Measurements from ENCODE around the gene NUBP2. TPM values are rescaled to one million over a fixed set of nuclear protein-coding genes. Genes with fewer than 3 reads are reported as not detected.

Gene NUBP2
- total RNA-seq, 1 experiment from 2014 or later = 103 TPM

GRCh38 chr16:1775006-1775845, 7.5 kb upstream of the NUBP2 start (continued):
- TF ChIP-seq, protein P1, sequence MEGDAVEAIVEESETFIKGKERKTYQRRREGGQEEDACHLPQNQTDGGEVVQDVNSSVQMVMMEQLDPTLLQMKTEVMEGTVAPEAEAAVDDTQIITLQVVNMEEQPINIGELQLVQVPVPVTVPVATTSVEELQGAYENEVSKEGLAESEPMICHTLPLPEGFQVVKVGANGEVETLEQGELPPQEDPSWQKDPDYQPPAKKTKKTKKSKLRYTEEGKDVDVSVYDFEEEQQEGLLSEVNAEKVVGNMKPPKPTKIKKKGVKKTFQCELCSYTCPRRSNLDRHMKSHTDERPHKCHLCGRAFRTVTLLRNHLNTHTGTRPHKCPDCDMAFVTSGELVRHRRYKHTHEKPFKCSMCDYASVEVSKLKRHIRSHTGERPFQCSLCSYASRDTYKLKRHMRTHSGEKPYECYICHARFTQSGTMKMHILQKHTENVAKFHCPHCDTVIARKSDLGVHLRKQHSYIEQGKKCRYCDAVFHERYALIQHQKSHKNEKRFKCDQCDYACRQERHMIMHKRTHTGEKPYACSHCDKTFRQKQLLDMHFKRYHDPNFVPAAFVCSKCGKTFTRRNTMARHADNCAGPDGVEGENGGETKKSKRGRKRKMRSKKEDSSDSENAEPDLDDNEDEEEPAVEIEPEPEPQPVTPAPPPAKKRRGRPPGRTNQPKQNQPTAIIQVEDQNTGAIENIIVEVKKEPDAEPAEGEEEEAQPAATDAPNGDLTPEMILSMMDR (IDR thresholded peaks at IDR 0.05 in 2 of 3, conservative IDR thresholded peaks at IDR 0.05 in 1 of 3; ENCODE audit: borderline replicate concordance in 1 of 3, insufficient read depth in 1 of 3, low read depth in 2 of 3, low read length in 2 of 3) = no peak

GRCh38 chr16:1775846-1776671, 6.7 kb upstream of the NUBP2 start:
- no peak overlapping the region for H3K9ac ChIP-seq (ENCODE audit: low read length)
- DNase-seq (ENCODE audit: low read depth, low spot score) (no peak), ATAC-seq (no peak)
- TF ChIP-seq EZH2phosphoT487 (IDR thresholded peaks at IDR 0.05; ENCODE audit: borderline replicate concordance) (no peak), ZNF274 (IDR thresholded peaks at IDR 0.05; ENCODE audit: low read depth, low read length) (no peak), REST (IDR thresholded peaks at IDR 0.05; ENCODE audit: low read depth) (no peak), SRF (IDR thresholded peaks at IDR 0.05; ENCODE audit: low read depth) (no peak)
- TF ChIP-seq, protein P2, sequence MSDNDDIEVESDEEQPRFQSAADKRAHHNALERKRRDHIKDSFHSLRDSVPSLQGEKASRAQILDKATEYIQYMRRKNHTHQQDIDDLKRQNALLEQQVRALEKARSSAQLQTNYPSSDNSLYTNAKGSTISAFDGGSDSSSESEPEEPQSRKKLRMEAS (IDR thresholded peaks at IDR 0.05) = no peak
- no peak overlapping the region for H3K27ac ChIP-seq (ENCODE audit: low read depth, low read length)
- ChIA-PET CTCF (no interaction called here), RAD21 (ENCODE audit: low non-redundant PET in 1 of 2, low total read pairs in 2 of 2, uncharacterized antibody in 2 of 2, unreplicated experiment in 2 of 2) (no interaction called here), POLR2A (no interaction called here)
- no peaks in the 10 kb centered on the region for H3K9me3 ChIP-seq (ENCODE audit: control insufficient read depth in 1 of 2, insufficient read depth in 1 of 2, low read depth in 1 of 2, low read length in 2 of 2)
- H3K9me2 ChIP-seq (ENCODE audit: insufficient read depth) = no peaks in the 10 kb centered on the region
- no peak overlapping the region for H2AFZ ChIP-seq (ENCODE audit: low read depth, low read length, poor library complexity, severe bottlenecking)
- peaks cover 0 to 8% of the 10 kb centered on the region in 2 experiments; a peak in 3 of 4 replicates for H3K36me3 ChIP-seq (ENCODE audit: control insufficient read depth in 1 of 2, insufficient read depth in 2 of 2, low read length in 2 of 2)
- H3K27me3 ChIP-seq (ENCODE audit: insufficient read depth, low read length) = no peaks in the 10 kb centered on the region
- BruUV-seq (replicated peaks) = no TSS peak
- intact Hi-C loops (cut with micrococcal nuclease) = no loop called here
- peaks cover 41% of the 10 kb centered on the region for H3K79me2 ChIP-seq (ENCODE audit: insufficient read depth, low read length)
- no peaks in the 10 kb centered on the region for H4K20me1 ChIP-seq (ENCODE audit: insufficient read depth)
- H3K4me1 ChIP-seq (ENCODE audit: control insufficient read depth in 1 of 2, insufficient read depth in 2 of 2, low read length in 2 of 2) = peaks cover 6 to 21% of the 10 kb centered on the region in 2 experiments
- H3K4me2 ChIP-seq (ENCODE audit: low read length) = no peak overlapping the region
- H3K4me3 ChIP-seq (replicated peaks in 1 of 2; ENCODE audit: low read depth in 1 of 2, low read length in 2 of 2) = no peak overlapping the region
